ENCODE measurements around the gene ZNF445.
A peak's percentile ranks its signal among the peaks of the same experiment; 100 is the strongest.

ZNF445 gene

GRCh38 chr3:44499149-44499898 lies 21.9 kb upstream of the ZNF445 start:
- H3K27ac ChIP-seq, result no peak overlapping the region
- TF ChIP-seq CTCF (IDR thresholded peaks at IDR 0.05) (no peak), ZFX (IDR thresholded peaks at IDR 0.05; ENCODE audit: borderline replicate concordance) (no peak)

- no peak overlapping the region for H3K27ac ChIP-seq
- TF ChIP-seq CTCF (IDR thresholded peaks at IDR 0.05) (no peak), ZFX (IDR thresholded peaks at IDR 0.05; ENCODE audit: borderline replicate concordance) (no peak)
Observed at GRCh38 chr3:44495636-44496415, 18.4 kb upstream of the ZNF445 start.

DNA sequence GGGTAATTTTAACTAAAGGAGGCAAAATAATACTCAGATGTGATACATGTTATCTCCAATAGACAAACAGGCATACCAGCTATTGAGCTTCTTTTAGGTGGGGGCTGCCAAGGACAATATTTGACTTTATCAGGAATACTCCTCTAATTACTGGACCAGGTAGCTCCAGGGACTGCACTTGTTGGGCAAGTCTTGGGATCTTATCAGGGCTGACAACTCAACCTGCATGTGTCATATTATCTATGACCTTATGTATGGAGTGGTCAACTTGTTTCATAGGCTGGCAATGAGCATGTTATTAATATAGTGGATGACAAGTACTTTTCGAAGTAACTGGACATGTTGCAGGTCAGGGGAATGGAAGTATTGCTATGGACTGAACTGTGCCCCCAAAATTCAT lies 15.0 kb upstream of the ZNF445 start:
- no peak for TF ChIP-seq ZFX (IDR thresholded peaks at IDR 0.05; ENCODE audit: borderline replicate concordance)
- no peak for TF ChIP-seq CTCF (IDR thresholded peaks at IDR 0.05)
- H3K27ac ChIP-seq, result no peak overlapping the region

- no peak overlapping the region for H3K27ac ChIP-seq
- TF ChIP-seq CTCF (IDR thresholded peaks at IDR 0.05) (no peak), ZFX (IDR thresholded peaks at IDR 0.05; ENCODE audit: borderline replicate concordance) (no peak)
Observed at GRCh38 chr3:44482721-44483120, 5.3 kb upstream of the ZNF445 start.

- no peak overlapping the region for H3K27ac ChIP-seq
- TF ChIP-seq ZFX (IDR thresholded peaks at IDR 0.05; ENCODE audit: borderline replicate concordance), result no peak
- no peak for TF ChIP-seq CTCF (IDR thresholded peaks at IDR 0.05)
Observed at GRCh38 chr3:44478606-44479094, 1.2 kb upstream of the ZNF445 start.

GRCh38 chr3:44478055-44478468 lies 592 bp upstream of the ZNF445 start:
- TF ChIP-seq CTCF (IDR thresholded peaks at IDR 0.05), result no peak
- TF ChIP-seq ZFX (IDR thresholded peaks at IDR 0.05; ENCODE audit: borderline replicate concordance), result no peak
- peak overlapping the region; percentile 48 for H3K27ac ChIP-seq

DNA sequence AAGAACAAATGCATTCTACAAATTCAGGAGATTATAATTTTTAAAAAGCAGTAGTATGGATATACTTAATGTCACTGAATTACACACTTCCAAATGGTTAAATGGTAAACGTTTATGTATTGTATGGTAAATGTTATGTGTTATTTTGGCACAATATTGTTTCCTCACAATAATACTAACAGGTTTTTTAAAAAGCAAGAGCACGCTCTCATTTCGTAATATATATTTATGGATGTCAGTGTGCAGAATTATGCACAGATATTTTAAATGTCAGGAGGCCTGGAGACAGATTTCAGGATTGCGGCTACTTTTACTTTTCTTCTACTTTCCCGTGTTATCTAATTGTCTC lies 533 bp downstream of the ZNF445 start:
- TF ChIP-seq CTCF (IDR thresholded peaks at IDR 0.05) (no peak), ZFX (IDR thresholded peaks at IDR 0.05; ENCODE audit: borderline replicate concordance) (no peak)
- peak overlapping the region; percentile 48 for H3K27ac ChIP-seq
